GM21447 (cell line): Measurements from ENCODE around the gene TLN1.

Experiments used
- ATAC-seq: cut with Tn5 transposase; IDR thresholded peaks from one replicate; pipeline ENCODE4 v1.9.1; 2021; ENCODE audit not compliant: unreplicated experiment

Gene TLN1

GRCh38 chr9:35687306-35687705 lies 44.7 kb downstream of the TLN1 start:
- ATAC-seq: no peak

GRCh38 chr9:35686222-35687203 lies 45.5 kb downstream of the TLN1 start:
- no peak for ATAC-seq

DNA sequence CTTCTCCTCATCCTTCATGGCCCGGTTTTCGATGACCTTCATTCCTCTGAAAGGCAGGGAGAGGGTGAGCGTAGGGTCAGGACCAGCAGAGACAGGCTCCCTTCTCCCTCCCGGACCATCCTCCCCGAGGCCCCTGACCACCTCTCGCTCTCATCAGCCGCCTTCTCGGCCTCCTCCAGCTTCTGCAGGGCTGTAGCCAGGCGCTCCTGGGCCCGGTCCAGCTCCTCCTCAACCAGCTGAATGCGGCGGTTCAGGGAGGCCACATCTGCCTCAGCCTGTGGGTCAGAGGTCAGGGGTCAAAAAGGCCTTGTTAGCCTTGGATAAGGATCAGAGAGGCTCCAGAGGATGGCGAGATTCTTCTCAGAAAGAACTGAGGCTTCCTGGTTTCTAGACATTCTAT lies 46.5 kb downstream of the TLN1 start:
- no peak for ATAC-seq

GRCh38 chr9:35684921-35685320 lies 47.1 kb downstream of the TLN1 start:
- no peak for ATAC-seq

DNA sequence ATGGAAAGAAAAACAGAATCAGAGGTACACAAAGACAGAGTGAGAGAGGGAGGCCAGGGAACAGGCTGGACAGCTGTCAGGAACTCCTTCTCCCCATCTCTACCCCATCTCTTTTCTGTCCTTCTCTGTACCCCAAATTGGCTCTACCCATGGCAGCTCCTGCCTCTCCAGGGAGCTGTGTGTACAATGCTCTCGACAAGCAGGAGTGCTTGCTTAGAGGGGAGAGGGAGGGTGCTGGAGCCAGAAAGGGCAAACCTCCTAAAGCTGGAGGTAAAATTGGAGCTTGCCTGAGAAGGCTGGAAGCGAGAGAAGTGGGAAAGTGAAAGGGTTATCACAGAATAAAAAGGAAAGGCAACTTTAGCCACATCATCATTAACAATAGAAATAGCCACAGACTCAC lies 48.7 kb downstream of the TLN1 start:
- ATAC-seq: no peak

GRCh38 chr9:35682520-35683315 lies 49.3 kb downstream of the TLN1 start:
- ATAC-seq: no peak

DNA sequence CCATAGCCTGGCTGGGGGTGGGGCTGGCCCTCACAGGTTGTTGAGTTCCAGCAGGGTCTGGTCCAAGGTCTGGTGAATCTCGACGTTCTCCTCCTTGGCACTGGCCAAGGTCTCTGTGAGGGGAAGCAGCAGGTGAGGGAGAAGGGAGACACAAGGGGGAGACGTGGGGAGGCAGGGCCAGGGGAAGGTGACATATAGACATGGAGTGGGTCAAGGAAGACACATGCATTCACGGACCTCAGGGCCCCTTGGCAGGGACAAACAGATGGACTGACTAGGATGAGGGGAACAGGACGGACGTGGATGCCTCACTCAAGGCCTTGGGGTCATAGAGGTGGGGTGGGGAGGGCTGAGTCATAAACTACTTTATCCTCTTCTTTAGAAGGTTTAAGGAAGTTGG lies 49.9 kb downstream of the TLN1 start:
- no peak for ATAC-seq

- ATAC-seq: no peak
These were observed 50.5 kb downstream of the TLN1 start for GRCh38 chr9:35681341-35682002.

DNA sequence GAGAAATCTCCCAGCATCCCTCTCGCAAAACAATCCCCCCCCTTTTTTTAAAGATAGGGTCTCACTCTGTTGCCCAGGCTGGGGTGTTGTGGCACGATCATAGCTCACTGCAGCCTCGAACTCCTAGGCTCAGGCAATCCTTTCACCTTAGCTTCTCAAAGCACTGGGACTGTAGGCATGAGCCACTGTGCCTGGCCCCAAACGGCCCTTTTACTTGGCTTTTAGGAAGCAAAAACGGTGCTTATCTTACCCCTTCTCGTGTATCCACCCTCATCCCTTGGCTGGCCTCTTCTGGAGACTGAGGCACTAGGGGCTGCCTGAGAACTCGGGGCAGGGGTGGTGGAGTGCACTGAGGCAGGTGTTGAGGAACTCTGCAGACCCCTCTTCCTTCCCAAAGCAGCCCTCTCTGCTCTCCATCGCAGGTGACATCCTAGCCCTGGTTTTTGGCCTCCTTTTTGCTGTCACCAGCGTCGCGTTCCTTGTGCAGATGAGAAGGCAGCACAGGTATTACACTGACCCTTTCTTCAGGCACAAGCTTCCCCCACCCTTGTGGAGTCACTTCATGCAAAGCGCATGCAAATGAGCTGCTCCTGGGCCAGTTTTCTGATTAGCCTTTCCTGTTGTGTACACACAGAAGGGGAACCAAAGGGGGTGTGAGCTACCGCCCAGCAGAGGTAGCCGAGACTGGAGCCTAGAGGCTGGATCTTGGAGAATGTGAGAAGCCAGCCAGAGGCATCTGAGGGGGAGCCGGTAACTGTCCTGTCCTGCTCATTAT lies 51.5 kb downstream of the TLN1 start:
- no peak for ATAC-seq

DNA sequence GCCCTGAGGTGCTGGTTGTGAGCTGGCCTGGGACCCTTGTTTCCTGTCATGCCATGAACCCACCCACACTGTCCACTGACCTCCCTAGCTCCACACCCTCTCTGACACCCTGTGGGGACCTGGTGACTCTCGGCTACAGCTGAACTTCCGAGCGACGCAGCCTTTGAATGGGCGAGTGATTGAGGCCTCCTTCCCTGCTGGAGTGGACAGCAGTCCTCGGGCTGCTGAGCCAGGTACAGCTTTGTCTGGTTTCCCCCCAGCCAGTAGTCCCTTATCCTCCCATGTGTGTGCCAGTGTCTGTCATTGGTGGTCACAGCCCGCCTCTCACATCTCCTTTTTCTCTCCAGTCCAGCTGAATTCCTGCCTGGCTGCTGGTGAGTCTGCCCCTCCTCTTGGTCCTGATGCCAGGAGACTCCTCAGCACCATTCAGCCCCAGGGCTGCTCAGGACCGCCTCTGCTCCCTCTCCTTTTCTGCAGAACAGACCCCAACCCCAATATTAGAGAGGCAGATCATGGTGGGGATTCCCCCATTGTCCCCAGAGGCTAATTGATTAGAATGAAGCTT lies 52.1 kb downstream of the TLN1 start:
- ATAC-seq: no peak

GRCh38 chr9:35679091-35679490 lies 52.9 kb downstream of the TLN1 start:
- ATAC-seq: no peak

DNA sequence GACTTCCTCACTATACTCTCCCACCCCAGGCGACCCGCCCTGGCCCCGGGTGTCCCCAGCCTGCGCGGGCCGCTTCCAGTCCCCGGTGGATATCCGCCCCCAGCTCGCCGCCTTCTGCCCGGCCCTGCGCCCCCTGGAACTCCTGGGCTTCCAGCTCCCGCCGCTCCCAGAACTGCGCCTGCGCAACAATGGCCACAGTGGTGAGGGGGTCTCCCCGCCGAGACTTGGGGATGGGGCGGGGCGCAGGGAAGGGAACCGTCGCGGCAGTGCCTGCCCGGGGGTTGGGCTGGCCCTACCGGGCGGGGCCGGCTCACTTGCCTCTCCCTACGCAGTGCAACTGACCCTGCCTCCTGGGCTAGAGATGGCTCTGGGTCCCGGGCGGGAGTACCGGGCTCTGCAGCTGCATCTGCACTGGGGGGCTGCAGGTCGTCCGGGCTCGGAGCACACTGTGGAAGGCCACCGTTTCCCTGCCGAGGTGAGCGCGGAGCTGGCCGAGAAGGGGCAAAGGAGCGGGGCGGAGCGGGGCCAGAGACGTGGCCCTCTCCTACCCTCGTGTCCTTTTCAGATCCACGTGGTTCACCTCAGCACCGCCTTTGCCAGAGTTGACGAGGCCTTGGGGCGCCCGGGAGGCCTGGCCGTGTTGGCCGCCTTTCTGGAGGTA lies 56.1 kb downstream of the TLN1 start:
- ATAC-seq: no peak

- no peak for ATAC-seq
These were observed 56.8 kb downstream of the TLN1 start for GRCh38 chr9:35675204-35675603.

DNA sequence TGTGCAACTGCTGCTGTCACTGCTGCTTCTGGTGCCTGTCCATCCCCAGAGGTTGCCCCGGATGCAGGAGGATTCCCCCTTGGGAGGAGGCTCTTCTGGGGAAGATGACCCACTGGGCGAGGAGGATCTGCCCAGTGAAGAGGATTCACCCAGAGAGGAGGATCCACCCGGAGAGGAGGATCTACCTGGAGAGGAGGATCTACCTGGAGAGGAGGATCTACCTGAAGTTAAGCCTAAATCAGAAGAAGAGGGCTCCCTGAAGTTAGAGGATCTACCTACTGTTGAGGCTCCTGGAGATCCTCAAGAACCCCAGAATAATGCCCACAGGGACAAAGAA lies 58.0 kb downstream of the TLN1 start:
- ATAC-seq: no peak

DNA sequence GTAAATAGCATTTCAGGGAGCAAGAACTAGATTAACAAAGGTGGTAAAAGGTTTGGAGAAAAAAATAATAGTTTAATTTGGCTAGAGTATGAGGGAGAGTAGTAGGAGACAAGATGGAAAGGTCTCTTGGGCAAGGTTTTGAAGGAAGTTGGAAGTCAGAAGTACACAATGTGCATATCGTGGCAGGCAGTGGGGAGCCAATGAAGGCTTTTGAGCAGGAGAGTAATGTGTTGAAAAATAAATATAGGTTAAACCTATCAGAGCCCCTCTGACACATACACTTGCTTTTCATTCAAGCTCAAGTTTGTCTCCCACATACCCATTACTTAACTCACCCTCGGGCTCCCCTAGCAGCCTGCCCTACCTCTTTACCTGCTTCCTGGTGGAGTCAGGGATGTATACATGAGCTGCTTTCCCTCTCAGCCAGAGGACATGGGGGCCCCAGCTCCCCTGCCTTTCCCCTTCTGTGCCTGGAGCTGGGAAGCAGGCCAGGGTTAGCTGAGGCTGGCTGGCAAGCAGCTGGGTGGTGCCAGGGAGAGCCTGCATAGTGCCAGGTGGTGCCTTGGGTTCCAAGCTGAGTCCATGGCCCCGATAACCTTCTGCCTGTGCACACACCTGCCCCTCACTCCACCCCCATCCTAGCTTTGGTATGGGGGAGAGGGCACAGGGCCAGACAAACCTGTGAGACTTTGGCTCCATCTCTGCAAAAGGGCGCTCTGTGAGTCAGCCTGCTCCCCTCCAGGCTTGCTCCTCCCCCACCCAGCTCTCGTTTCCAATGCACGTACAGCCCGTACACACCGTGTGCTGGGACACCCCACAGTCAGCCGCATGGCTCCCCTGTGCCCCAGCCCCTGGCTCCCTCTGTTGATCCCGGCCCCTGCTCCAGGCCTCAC lies 58.6 kb downstream of the TLN1 start, which contains the start of gene CA9:
Gene CA9, plus strand, starts transcription at position 797 of the 893 bp plus-strand sequence. Its CDS starts 32 bp downstream, at position 829.
- ATAC-seq: no peak

DNA sequence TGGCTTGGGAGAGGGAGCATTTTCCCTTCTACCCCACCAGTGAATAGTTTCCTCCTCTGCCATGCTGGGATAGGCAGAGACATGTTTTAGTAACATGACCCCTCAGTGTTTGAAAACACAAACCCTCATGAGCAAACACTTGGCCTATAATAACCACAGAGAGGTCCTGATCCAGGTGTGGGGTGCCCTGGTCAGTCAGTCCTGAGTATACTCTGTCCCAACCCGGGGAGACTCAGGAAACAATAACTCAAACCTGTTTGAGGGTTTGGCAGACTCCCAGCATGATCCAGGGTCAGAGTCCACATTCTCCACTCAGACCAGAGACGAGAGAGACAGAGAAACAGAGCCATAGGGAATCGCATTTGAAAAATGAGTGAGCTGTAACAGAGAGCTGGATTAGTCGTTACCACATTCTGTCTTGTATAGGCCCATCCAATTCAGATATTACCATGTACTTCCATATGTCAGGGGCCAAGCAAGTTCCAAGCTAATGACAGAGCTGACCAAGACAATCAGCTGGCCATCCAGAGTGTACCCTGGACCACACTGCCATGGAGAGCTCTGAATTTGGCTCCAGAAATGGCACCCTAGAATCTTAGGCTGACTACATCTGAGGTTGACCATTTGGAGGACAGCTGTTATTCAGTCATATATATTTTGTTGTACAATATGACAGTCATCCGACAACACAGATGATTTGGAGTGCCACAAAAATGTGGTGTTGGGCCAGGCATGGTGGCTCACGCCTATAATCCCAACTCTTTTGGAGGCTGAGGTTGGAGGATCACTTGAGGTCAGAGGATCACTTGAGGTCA lies 62.5 kb downstream of the TLN1 start:
- no peak for ATAC-seq

DNA sequence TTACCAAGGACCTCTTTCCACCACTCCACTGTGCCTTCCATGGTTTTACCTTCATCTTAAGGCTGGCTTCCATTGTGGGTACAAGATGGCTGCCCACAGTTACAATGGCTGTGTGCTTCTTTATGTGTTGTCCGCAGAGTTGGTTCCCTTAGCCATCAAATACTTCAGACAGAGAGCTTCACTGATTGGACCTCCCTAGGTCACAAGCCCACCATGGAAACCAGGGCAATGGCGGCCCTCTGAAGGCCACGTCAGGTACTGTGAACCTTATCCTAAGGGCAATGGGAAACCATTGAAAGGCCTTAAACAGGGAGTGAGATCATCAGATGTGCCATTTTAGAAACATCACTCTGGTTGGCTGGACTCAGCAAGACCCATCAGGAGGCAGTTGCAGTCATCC lies 64.1 kb downstream of the TLN1 start:
- ATAC-seq: no peak

GRCh38 chr9:35666549-35666948 lies 65.4 kb downstream of the TLN1 start:
- ATAC-seq: no peak
